ENCODE measurements around the gene GOLGA6L25. TPM values are rescaled to one million over a fixed set of nuclear protein-coding genes. Genes with fewer than 3 reads are reported as not detected.
"Not testable (repeated sequence)": the region's sequence is repeated elsewhere in the genome, so short reads cannot be mapped to it uniquely, and the experiment has no call there.

The GOLGA6L25 gene
- total RNA-seq, 6 experiments from 2014 or later: not detected

GRCh38 chr15:28598209-28598608 lies 44.8 kb downstream of the GOLGA6L25 start:
- H3K4me1 ChIP-seq; ATAC-seq; H3K36me3 ChIP-seq; H3K9me3 ChIP-seq; DNase-seq; H3K4me3 ChIP-seq; intact Hi-C loops (cut with DNase I); H3K27ac ChIP-seq; H3K27me3 ChIP-seq: not testable (repeated sequence)
- 89% methylated on average over 5 of the region's 8 CpGs for WGBS (ENCODE audit: insufficient coverage, low coverage, low lambda C conversion rate, missing lambda C conversion rate)

GRCh38 chr15:28602152-28602551 lies 48.8 kb downstream of the GOLGA6L25 start:
- intact Hi-C loops (cut with DNase I); ATAC-seq; H3K4me1 ChIP-seq; H3K4me3 ChIP-seq; H3K27me3 ChIP-seq; H3K9me3 ChIP-seq; H3K27ac ChIP-seq; H3K36me3 ChIP-seq; DNase-seq: not testable (repeated sequence)
- 100% methylated on average over 4 of the region's 9 CpGs for WGBS (ENCODE audit: insufficient coverage, low coverage, low lambda C conversion rate, missing lambda C conversion rate)

Small RNAs within 50 kb of the gene (small RNA-seq; reads per million reads assigned to genes)
- gene AC138749.2: 0 reads per million in 2 experiments
- gene RF00017: 0 reads per million in 2 experiments

Other genes starting within 250 kb of the GOLGA6L25 start
- gene HERC2, start 231.4 kb upstream of the GOLGA6L25 start, total RNA-seq: 10 to 100 TPM; 21.8 to 30.2 (median 27.0) TPM
- gene GOLGA6L24, start 195.5 kb upstream of the GOLGA6L25 start, total RNA-seq: not detected
- gene GOLGA8F, start 174.9 kb upstream of the GOLGA6L25 start, total RNA-seq: not detected
- gene GOLGA8G, start 20.6 kb upstream of the GOLGA6L25 start, total RNA-seq: under 1 TPM in 1 of 6 experiments, not detected in 5; 0.06 TPM
- gene GOLGA8M, start 158.9 kb downstream of the GOLGA6L25 start, total RNA-seq: 1 to 10 TPM in 5 of 6 experiments, under 1 TPM in 1; 0.68 to 6.1 (median 4.3) TPM

Measured in right lobe of liver (tissue), 6 donors.